Sciatic nerve (tissue), 2 donors: Measurements from ENCODE around the gene LZTS3. TPM values are rescaled to one million over a fixed set of nuclear protein-coding genes. Genes with fewer than 3 reads are reported as not detected.
A peak's percentile ranks its signal among the peaks of the same experiment; 100 is the strongest.
"Not testable (repeated sequence)": the region's sequence is repeated elsewhere in the genome, so short reads cannot be mapped to it uniquely, and the experiment has no call there.

Experiments
- ATAC-seq: fragments of 200-7000 bp; cut with Tn5 transposase; one replicate; pipeline ENCODE4 v1.9.1; 2020; ENCODE audit warnings: mild to moderate bottlenecking, moderate library complexity
- DNase-seq: peaks from one replicate; pipeline ENCODE4 v3.0.0-alpha.2; 2020; ENCODE audit warnings: low spot score
- intact Hi-C: fragments of 100-400 bp; cut with DNase I; formaldehyde crosslinking; loops from one replicate; pipeline ENCODE4 v1.14.2; 2022
- total RNA-seq: library from RNA; stranded (reverse); fragmentation: NEBNext Ultra II Directional; extraction: Animal tissue kit (Norgen Biotek cat#: 25700); gene quantifications from one replicate; pipeline ENCODE4 v1.2.1, GENCODE V29; 2021
- donor health status: DM: no; HTN: no; CAD: no.
- donor health status: DM: no; HTN: no; CAD: no.

The LZTS3 gene
- total RNA-seq, 1 donor from 2014 or later = 10.5 TPM

- DNase-seq = no peak
- intact Hi-C loops = no loop called here
- no peak for ATAC-seq
Observed at GRCh38 chr20:3194617-3195280, 21.4 kb upstream of the LZTS3 start.

GRCh38 chr20:3193806-3194616 is 20.7 kb upstream of the LZTS3 start:
- ATAC-seq (no peak), DNase-seq (no peak)
- intact Hi-C loops = no loop called here

- DNase-seq = no peak
- intact Hi-C loops = no loop called here
- no peak for ATAC-seq
Observed at GRCh38 chr20:3192226-3193015, 19.1 kb upstream of the LZTS3 start.

- no peak for DNase-seq
- peak; percentile 16 for ATAC-seq
- intact Hi-C loops = no loop called here
Observed at GRCh38 chr20:3190681-3191111, 17.3 kb upstream of the LZTS3 start.

GRCh38 chr20:3189561-3190131 is 16.3 kb upstream of the LZTS3 start:
- intact Hi-C loops = no loop called here
- DNase-seq = no peak
- no peak for ATAC-seq

- intact Hi-C loops = no loop called here
- DNase-seq (no peak), ATAC-seq (no peak)
Observed at GRCh38 chr20:3188823-3189413, 15.6 kb upstream of the LZTS3 start.

GRCh38 chr20:3187861-3188260 is 14.5 kb upstream of the LZTS3 start:
- ATAC-seq, DNase-seq, intact Hi-C loops: not testable (repeated sequence)

GRCh38 chr20:3183896-3184612 is 10.7 kb upstream of the LZTS3 start:
- ATAC-seq (no peak), DNase-seq (no peak)
- intact Hi-C loops = no loop called here

GRCh38 chr20:3182429-3182828 is 9.1 kb upstream of the LZTS3 start:
- DNase-seq, intact Hi-C loops, ATAC-seq: not testable (repeated sequence)

- no peak for ATAC-seq
- no peak for DNase-seq
Observed at GRCh38 chr20:3181270-3181669, 7.9 kb upstream of the LZTS3 start.

GRCh38 chr20:3180319-3180718 is 7.0 kb upstream of the LZTS3 start:
- ATAC-seq (no peak), DNase-seq (no peak)
- intact Hi-C loops = no loop called here

More at GRCh38 chr20:3181270-3181669, 7.9 kb upstream of the LZTS3 start:
- intact Hi-C loops = no loop called here

- no peak for ATAC-seq
- intact Hi-C loops = no loop called here
- DNase-seq = peak; percentile 23
Observed at GRCh38 chr20:3177746-3178485, 4.6 kb upstream of the LZTS3 start.

GRCh38 chr20:3175270-3175669 is 1.9 kb upstream of the LZTS3 start:
- DNase-seq = no peak
- no peak for ATAC-seq
- intact Hi-C loops = no loop called here

- no peak for ATAC-seq
- DNase-seq = no peak
- intact Hi-C loops = no loop called here
Observed at GRCh38 chr20:3174442-3175261, 1.3 kb upstream of the LZTS3 start.

- intact Hi-C loops = no loop called here
- DNase-seq (peak; percentile 96), ATAC-seq (peak; percentile 92)
Observed at GRCh38 chr20:3173610-3174441, 477 bp upstream of the LZTS3 start.
